Measurements from ENCODE around the gene B4GALT1. TPM values are rescaled to one million over a fixed set of nuclear protein-coding genes. Genes with fewer than 3 reads are reported as not detected.

Gene B4GALT1, protein sequence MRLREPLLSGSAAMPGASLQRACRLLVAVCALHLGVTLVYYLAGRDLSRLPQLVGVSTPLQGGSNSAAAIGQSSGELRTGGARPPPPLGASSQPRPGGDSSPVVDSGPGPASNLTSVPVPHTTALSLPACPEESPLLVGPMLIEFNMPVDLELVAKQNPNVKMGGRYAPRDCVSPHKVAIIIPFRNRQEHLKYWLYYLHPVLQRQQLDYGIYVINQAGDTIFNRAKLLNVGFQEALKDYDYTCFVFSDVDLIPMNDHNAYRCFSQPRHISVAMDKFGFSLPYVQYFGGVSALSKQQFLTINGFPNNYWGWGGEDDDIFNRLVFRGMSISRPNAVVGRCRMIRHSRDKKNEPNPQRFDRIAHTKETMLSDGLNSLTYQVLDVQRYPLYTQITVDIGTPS
- 14.9 and 23.6 TPM in 2 replicates for total RNA-seq

DNA sequence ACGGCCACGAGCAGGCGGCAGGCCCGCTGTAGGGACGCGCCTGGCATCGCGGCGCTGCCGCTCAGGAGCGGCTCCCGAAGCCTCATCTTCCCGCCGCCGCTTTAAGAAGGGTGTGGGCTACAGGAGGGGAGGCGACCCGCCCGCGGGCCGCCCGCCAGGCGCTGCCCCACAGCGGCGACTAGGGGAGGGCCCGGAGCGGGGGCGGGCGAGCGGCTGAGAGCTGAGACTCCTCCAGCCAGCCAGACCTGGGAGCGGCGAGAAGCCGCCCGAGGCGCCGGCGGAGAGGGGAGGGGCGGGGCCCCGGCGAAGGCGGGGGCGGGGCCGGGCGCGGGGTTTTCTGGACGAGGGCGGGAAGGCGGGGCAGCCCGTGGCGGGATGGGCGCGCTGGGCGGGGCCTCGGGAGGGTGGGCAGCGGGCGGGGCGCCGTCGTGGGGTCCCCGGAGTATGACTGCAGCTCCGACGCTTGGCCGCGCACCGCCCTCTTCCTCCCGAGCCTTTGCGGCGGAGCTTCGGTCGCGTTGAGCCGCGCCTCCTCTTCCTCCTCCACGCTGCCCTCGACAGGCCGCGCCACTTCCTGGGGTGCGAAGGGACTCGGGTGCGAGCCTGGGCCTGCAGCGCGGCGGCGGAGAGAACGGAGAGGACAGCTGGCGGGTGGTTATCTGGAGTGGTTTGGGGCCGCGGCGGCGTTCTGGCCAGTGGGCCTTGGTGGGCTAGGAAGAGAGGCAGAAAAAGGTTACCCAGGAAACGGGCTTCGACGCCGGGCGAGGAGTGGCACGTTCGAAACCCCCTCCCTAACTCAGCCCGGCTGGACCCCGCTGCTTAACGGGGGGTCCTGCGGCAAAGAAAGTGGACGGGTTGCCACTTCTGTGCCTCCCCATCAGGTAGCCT is at the start of gene B4GALT1:
B4GALT1 (minus strand) TSS at position 253 of the 888 bp plus-strand sequence; CDS start at position 86, 167 bp downstream.

DNA sequence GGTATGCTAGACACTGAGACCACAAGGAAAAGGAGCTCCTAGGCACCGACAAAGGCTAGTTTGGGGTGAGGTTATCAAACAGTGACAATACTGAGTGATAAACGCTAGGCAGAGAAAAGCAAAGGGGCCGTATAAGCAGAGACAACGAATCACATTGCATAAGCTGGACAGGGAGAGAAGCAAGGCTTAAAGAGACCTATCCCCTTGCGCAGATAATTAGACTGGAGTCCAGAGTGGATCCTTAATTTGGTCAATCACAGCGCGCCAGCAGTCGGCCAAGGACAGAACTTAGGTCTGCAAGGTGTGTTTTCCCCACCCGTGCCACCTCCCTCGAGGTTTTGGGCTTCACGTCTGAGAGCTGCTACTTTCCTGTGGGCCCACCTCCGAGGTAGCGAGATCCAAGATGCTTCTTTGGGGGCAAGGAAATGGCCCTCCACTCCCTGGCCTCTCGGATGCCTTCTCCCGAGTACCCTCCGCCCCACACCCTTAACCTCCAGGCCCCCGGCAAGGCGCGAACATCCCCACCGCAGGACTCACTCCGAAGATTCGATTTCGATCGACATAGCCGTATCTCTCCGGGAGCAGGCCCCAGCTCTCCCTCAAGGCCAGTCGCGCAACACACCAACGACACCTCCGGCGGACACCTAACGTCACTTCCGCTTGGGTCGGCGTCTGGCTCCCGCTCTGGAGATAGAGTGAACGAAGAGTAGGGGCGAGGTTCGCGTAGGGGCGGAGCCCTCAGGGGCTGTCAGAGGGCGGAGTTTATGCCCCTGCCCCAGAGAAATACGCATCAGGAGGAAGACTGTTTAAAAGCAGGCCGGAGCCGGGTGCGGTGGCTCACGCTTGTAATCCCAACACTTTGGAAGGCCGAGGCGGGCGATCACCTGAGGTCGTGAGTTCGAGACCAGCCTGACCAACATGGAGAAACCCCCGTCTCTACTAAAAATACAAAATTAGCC is 90.8 kb downstream of the B4GALT1 start, which contains the start of gene SMU1:
SMU1 (minus strand) TSS at position 629 of the 959 bp plus-strand sequence; CDS start at position 563, 66 bp downstream.

Other genes with a start within 250 kb of the B4GALT1 start
- gene APTX, start 165.7 kb downstream of the B4GALT1 start, total RNA-seq = 41.4 and 41.7 TPM in 2 replicates
- gene DNAJA1, start 142.1 kb downstream of the B4GALT1 start, total RNA-seq = 86.1 and 105 TPM in 2 replicates
- 35.6 and 36.9 TPM in 2 replicates for gene SMU1, start 90.7 kb downstream of the B4GALT1 start, total RNA-seq
- gene SPINK4, start 72.8 kb upstream of the B4GALT1 start, total RNA-seq = not detected in 2 replicates
- gene BAG1, start 97.4 kb upstream of the B4GALT1 start, total RNA-seq = 29.8 and 30.3 TPM in 2 replicates
- 135 and 137 TPM in 2 replicates for gene CHMP5, start 97.7 kb upstream of the B4GALT1 start, total RNA-seq
- 19.9 and 24.0 TPM in 2 replicates for gene NFX1, start 123.2 kb upstream of the B4GALT1 start, total RNA-seq
- gene AQP7, start 235.2 kb upstream of the B4GALT1 start, total RNA-seq = 0.40 and 1.8 TPM in 2 replicates

Measured in aortic smooth muscle cell (primary cell).